ENCODE data around the gene OR1F1. TPM values are rescaled to one million over a fixed set of nuclear protein-coding genes. Genes with fewer than 3 reads are reported as not detected.

The OR1F1 gene
- total RNA-seq, 2 experiments from 2014 or later, result not detected

DNA sequence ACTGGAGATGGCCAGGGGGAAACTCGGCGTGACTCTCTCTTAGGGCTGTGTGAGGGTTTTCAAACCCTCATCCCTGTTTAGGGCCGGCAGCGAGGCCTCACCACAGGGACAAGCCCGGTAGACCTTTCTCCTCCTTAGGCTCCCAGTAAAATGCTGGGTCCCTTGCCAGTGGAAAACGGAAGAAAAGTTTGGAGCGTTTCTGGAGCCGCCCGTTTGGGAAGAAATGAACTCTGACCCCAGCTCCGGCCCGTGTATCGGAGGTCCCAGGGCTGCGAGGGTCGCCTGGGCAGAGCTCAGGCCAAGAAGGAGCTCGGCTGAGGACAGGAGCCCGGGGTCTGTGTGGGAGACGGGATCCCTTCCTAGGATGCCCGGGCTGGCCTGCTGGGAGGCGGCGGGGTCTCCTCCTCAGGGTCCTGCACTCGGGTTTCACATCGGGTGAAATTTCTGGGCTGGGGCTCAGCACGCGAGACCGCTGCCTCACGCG, 29.9 kb upstream of the OR1F1 start:
- H3K4me1 ChIP-seq (ENCODE audit: insufficient read depth, low read length), result peaks cover 28% of the 10 kb centered on the region
- Mint-ChIP-seq H3K27me3 (peaks cover 7% of the 10 kb centered on the region), H3K27ac (peak overlapping the region; percentile 97), H3K4me1 (ENCODE audit: low read depth) (peaks cover 18% of the 10 kb centered on the region), H3K36me3 (ENCODE audit: low read depth) (peaks cover 27% of the 10 kb centered on the region), H3K4me3 (peak overlapping the region; percentile 92), H3K9me3 (peaks cover 4% of the 10 kb centered on the region)
- POLR2A ChIA-PET, result interaction anchor here (0.6 to 4.8 kb wide), 28 partner anchors 9 to 1547 kb away, joined by 3 to 57 read pairs (median 4); partner anchors contain the start of genes HCFC1R1, NLRC3, TNFRSF12A and ZNF174
- CTCF ChIA-PET, result interaction anchor here (0.7 to 2.5 kb wide), 7 partner anchors 8 to 342 kb away, joined by 3 to 15 read pairs (median 3); partner anchors contain the start of gene CLUAP1
- H3K9me3 ChIP-seq (ENCODE audit: control insufficient read depth in 1 of 2, insufficient read depth in 1 of 2, low read length in 2 of 2), result peaks cover 19 to 28% of the 10 kb centered on the region in 2 experiments
- TF ChIP-seq, protein P1, sequence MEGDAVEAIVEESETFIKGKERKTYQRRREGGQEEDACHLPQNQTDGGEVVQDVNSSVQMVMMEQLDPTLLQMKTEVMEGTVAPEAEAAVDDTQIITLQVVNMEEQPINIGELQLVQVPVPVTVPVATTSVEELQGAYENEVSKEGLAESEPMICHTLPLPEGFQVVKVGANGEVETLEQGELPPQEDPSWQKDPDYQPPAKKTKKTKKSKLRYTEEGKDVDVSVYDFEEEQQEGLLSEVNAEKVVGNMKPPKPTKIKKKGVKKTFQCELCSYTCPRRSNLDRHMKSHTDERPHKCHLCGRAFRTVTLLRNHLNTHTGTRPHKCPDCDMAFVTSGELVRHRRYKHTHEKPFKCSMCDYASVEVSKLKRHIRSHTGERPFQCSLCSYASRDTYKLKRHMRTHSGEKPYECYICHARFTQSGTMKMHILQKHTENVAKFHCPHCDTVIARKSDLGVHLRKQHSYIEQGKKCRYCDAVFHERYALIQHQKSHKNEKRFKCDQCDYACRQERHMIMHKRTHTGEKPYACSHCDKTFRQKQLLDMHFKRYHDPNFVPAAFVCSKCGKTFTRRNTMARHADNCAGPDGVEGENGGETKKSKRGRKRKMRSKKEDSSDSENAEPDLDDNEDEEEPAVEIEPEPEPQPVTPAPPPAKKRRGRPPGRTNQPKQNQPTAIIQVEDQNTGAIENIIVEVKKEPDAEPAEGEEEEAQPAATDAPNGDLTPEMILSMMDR (IDR thresholded peaks at IDR 0.05), result no peak
- ATAC-seq (ENCODE audit: poor library complexity), result no peak
- peak overlapping the region; percentile 85 for H3K4me3 ChIP-seq (ENCODE audit: low read length)
- no peaks in the 10 kb centered on the region for H3K27me3 ChIP-seq (ENCODE audit: control insufficient read depth in 1 of 2, insufficient read depth in 2 of 2, low read length in 2 of 2)
- peak overlapping the region; percentile 39 to 44 for H3K27ac ChIP-seq (ENCODE audit: low read depth in 1 of 2, low read length in 2 of 2)
- DNase-seq, result peak in 3 of 14 experiments; percentile 10 to 43 (median 12)
- intact Hi-C loops (cut with DNase I, micrococcal nuclease), result loop anchor here (1.0 to 10.0 kb wide), 4 partner anchors 8 to 287 kb away; partner anchors contain the start of genes ZNF213 (in 2 of the 2), NAA60 (in 1 of the 2) and ZNF597 (in 1 of the 2)
- H3K36me3 ChIP-seq (ENCODE audit: insufficient read depth, low read length), result no peaks in the 10 kb centered on the region

DNA sequence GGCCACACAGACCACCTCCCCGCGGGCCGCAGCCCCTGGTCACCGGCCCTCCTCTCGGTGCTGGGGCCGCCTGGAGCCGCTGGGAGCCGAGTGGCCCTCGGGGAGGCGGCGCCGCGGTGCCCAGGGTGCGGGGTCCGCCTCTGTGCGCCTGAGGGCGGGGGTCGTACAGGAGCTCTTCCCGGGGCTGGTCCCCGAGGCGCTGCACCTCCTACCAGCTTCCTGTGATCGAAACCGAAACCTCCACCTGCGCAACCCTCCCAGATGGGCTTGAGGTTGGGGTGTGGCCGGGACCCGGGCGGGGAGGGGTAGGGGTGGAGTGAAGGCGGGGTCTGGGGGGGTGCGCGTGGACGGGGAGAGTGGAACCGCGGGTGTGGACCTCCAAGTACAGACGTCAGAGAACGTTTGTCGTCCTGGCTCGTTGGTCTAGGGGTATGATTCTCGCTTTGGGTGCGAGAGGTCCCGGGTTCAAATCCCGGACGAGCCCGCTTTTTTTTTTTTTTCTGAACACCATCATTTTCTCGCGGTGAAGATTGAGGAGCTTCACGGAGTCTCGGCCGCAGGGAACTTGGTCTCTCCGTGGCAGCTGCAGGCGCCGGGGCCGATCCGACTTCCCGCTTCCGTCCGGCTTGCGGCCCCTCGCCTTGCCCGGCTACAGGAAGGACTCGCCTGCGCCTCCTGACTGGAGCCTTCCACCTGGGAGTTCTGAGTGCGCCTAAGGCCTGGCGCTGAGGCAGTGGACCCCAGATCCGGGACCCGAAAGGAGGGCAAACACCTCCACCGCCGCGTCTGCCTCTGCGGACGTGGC, 29.3 kb upstream of the OR1F1 start:
- Mint-ChIP-seq H3K4me1 (ENCODE audit: low read depth) (peaks cover 18% of the 10 kb centered on the region), H3K4me3 (peak overlapping the region; percentile 97), H3K27me3 (peaks cover 7% of the 10 kb centered on the region), H3K27ac (peak overlapping the region; percentile 97), H3K9me3 (peaks cover 4% of the 10 kb centered on the region), H3K36me3 (ENCODE audit: low read depth) (peaks cover 27% of the 10 kb centered on the region)
- Histone ChIP-seq H3K27ac (ENCODE audit: low read depth in 1 of 2, low read length in 2 of 2) (peak overlapping the region; percentile 39 to 55), H3K36me3 (ENCODE audit: insufficient read depth, low read length) (no peaks in the 10 kb centered on the region), H3K27me3 (ENCODE audit: control insufficient read depth in 1 of 2, insufficient read depth in 2 of 2, low read length in 2 of 2) (no peaks in the 10 kb centered on the region), H3K4me1 (ENCODE audit: insufficient read depth, low read length) (peaks cover 28% of the 10 kb centered on the region), H3K9me3 (ENCODE audit: control insufficient read depth in 1 of 2, insufficient read depth in 1 of 2, low read length in 2 of 2) (peaks cover 19 to 24% of the 10 kb centered on the region in 2 experiments), H3K4me3 (ENCODE audit: low read length) (peak overlapping the region; percentile 85)
- ChIA-PET CTCF (interaction anchor here (0.9 to 2.5 kb wide), 5 partner anchors 9 to 299 kb away, joined by 3 to 15 read pairs (median 3); no protein-coding TSS in a partner anchor), POLR2A (interaction anchor here (0.6 to 4.8 kb wide), 30 partner anchors 10 to 1548 kb away, joined by 3 to 57 read pairs (median 4); partner anchors contain the start of genes HCFC1R1, NLRC3, TNFRSF12A and ZNF174)
- intact Hi-C loops (cut with DNase I, micrococcal nuclease), result loop anchor here (1.0 to 10.0 kb wide), 4 partner anchors 8 to 286 kb away; partner anchors contain the start of genes ZNF213 (in 2 of the 2), NAA60 (in 1 of the 2) and ZNF597 (in 1 of the 2)
- DNase-seq, result peak; percentile 92 to 98 (median 94)
- peak; percentile 89 for ATAC-seq (ENCODE audit: poor library complexity)
- TF ChIP-seq, protein P1 (IDR thresholded peaks at IDR 0.05), result no peak

- Histone ChIP-seq H3K4me1 (ENCODE audit: insufficient read depth, low read length) (peaks cover 38% of the 10 kb centered on the region), H3K27ac (ENCODE audit: low read depth in 1 of 2, low read length in 2 of 2) (no peak overlapping the region), H3K36me3 (ENCODE audit: insufficient read depth, low read length) (no peaks in the 10 kb centered on the region), H3K27me3 (ENCODE audit: control insufficient read depth in 1 of 2, insufficient read depth in 2 of 2, low read length in 2 of 2) (no peaks in the 10 kb centered on the region), H3K9me3 (ENCODE audit: control insufficient read depth in 1 of 2, insufficient read depth in 1 of 2, low read length in 2 of 2) (peaks cover 0 to 5% of the 10 kb centered on the region in 2 experiments), H3K4me3 (ENCODE audit: low read length) (no peak overlapping the region)
- CTCF ChIA-PET, result interaction anchor here (1.1 to 1.5 kb wide), 3 partner anchors 32 to 102 kb away, joined by 3 to 4 read pairs (median 4); no protein-coding TSS in a partner anchor
- POLR2A ChIA-PET, result interaction anchor here (0.6 to 4.8 kb wide), 3 partner anchors 12 to 129 kb away, joined by 3 to 57 read pairs (median 4); no protein-coding TSS in a partner anchor
- Mint-ChIP-seq H3K4me3 (peak overlapping the region; percentile 77), H3K27ac (peak overlapping the region; percentile 66), H3K9me3 (peaks cover 2% of the 10 kb centered on the region), H3K36me3 (ENCODE audit: low read depth) (peaks cover 22% of the 10 kb centered on the region), H3K4me1 (ENCODE audit: low read depth) (peaks cover 29% of the 10 kb centered on the region), H3K27me3 (peaks cover 7% of the 10 kb centered on the region)
- peak in 1 of 14 experiments; percentile 30 for DNase-seq
- intact Hi-C loops (cut with DNase I, micrococcal nuclease), result no loop called here
- ATAC-seq (ENCODE audit: poor library complexity), result no peak
- TF ChIP-seq, protein P1 (IDR thresholded peaks at IDR 0.05), result no peak
These were observed 26.6 kb upstream of the OR1F1 start for GRCh38 chr16:3161235-3162018.

Data from CD4-positive, alpha-beta T cell (primary cell).